Retinal pigment epithelial cell (primary cell): ENCODE data around the gene AGRP.

ENCODE experiments used
- DNase-seq: peaks from one replicate; pipeline ENCODE4 v3.0.0-alpha.2; 2010; ENCODE audit warnings: low read depth
- H3K4me3 ChIP-seq: 2 replicates; pipeline ENCODE4 v1.5.1; 2011; ENCODE audit warnings: mild to moderate bottlenecking, low read length, control low read depth, moderate library complexity
- TF ChIP-seq, protein P1 (sequence below): conservative IDR thresholded peaks from 2 replicates; pipeline ENCODE4 v1.5.1; 2011; ENCODE audit warnings: low read depth, low read length, control low read depth, inconsistent platforms

The AGRP gene

DNA sequence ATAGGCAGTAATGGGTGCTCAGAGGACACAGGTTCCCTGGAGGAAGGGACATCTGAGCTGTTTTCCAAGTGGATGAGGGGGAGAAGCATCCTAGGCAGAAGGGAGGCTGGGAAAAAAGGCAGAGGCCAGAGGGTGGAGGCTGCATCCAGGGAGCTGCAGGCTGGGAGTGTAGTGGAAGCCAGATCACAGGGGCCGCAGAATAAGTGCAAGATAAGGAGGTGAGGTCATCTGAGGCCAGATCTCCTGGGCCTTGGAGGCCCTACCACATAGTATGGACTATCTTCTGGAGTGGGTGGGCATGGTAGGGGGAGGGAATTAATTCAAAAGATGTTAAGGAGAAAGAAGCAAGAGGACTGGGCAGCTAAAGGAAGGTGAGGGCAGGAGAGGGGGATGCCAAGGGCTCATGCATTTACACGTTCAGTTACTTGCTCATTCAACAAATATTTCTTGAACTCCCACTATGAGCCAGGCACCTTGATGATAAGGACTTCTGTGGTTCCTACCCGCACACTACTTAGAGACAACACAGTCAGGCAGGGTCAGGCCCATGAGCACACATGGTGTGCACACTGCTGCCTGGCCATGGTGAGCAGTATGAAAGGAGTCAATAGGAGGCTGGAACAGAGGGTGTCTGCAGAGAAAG, 42.9 kb upstream of the AGRP start:
- DNase-seq, result no peak
- TF ChIP-seq, protein P1, sequence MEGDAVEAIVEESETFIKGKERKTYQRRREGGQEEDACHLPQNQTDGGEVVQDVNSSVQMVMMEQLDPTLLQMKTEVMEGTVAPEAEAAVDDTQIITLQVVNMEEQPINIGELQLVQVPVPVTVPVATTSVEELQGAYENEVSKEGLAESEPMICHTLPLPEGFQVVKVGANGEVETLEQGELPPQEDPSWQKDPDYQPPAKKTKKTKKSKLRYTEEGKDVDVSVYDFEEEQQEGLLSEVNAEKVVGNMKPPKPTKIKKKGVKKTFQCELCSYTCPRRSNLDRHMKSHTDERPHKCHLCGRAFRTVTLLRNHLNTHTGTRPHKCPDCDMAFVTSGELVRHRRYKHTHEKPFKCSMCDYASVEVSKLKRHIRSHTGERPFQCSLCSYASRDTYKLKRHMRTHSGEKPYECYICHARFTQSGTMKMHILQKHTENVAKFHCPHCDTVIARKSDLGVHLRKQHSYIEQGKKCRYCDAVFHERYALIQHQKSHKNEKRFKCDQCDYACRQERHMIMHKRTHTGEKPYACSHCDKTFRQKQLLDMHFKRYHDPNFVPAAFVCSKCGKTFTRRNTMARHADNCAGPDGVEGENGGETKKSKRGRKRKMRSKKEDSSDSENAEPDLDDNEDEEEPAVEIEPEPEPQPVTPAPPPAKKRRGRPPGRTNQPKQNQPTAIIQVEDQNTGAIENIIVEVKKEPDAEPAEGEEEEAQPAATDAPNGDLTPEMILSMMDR, result no peak

DNA sequence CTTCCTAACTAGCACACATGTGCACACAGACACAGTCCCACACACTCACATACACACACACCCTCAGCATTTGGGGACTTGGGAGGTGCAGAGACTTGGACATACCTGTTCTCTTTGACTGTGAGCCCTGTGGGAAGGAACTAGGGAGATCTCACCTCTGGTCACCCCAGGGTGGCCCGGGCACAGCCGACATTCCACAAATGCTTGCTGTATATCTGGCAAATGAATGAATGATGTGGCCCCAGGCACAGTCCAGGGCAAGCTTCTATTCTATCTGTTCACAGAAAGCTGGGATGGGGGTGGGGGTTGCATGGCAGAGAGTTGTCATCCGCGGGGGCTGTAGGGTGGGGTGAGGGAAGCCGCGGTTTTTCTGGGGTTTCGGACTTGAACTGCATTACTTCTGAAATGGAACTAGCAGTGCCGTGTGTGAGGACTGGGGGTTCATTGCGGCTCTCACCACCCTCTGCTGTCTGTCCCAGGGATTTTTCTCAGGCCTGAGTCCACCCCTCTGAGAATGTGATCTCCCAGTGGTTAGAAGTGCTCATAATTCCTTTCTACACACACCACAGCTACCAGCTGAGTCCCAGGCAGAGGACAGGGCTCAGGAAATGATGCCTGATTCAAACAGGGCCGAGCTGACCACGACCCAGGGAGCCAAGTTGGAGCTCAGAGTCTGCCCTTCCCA, 42.0 kb upstream of the AGRP start:
- DNase-seq, result no peak
- TF ChIP-seq, protein P1, result peak; percentile 27
- H3K4me3 ChIP-seq, result no peak overlapping the region

More for the DNA sequence above, 42.9 kb upstream of the AGRP start:
- no peak overlapping the region for H3K4me3 ChIP-seq

DNA sequence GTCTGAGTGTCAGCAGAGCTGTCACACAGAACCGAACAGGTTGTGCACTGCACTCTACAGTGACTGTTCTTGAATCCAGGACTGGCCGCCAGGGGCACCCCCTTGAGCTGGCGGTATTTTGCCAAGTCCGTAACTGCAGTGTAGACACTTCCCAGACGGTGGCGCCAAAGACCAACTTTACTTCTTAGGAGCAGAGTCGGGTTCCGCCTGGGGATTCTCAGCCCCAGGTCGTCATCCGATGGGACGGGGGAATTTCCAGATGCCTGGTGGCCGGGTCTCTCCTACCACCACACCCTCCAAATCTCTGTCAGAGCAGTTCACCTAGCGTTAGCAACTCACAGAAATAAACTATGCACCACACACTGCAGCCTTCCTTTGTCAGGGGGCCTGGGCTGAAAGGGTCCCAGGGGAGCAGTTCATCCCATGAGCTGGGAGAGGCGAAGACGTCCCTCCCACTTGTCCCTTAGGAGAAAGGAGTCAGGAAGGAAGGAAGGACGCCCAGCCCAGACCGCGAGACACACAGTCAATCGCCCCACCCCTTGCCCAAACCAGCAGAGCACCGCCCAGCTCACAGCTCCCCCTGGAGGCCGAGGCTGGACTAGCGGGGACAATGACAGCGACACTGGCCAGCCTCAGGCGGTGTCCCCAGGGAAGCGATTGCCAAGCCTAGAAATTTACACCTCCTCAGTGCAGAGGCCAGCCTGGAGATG, 37.9 kb upstream of the AGRP start:
- DNase-seq, result peak; percentile 70
- TF ChIP-seq, protein P1, result peak; percentile 98
- peak overlapping the region; percentile 58 for H3K4me3 ChIP-seq

DNA sequence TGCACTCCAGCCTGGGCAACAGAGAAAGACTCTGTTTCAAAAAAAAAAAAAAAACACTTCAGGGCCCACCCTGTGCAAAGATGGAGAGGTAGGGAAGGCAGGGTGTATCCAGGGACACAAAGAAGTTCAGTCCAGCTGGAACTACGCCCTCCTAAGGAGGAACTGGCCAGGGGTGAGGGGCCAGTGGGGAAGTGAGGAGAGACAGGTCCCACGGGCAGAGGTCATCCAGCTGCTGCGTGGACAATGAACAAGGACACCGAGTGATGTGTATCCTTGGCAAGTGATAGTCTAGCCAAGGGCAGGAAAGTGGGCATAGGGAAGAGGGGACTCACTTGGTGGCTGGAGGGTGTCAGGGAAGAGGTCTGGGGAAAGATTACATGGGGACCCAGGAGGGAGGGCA, 35.9 kb upstream of the AGRP start:
- DNase-seq, result no peak
- TF ChIP-seq, protein P1, result no peak
- no peak overlapping the region for H3K4me3 ChIP-seq

DNA sequence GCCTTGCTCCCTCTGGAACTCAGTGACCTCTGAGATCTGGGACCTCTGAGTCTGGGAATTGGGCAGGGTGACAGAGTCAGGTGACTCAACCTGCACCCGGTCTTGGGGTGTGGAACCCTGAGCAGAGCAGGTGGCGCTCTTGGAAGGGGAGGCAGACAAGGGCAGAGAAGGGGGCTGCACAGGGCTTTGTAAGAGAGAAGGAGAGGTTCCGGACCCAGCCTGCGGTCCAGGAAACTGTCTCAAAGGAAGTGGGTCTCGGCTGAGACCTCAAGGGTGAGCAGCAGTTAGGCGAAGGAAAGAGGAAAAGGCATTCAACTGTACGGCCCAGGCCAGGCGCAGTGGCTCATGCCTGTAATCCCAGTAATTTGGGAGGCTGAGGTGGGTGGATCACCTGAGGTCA, 35.3 kb upstream of the AGRP start:
- no peak overlapping the region for H3K4me3 ChIP-seq
- TF ChIP-seq, protein P1, result no peak
- no peak for DNase-seq

DNA sequence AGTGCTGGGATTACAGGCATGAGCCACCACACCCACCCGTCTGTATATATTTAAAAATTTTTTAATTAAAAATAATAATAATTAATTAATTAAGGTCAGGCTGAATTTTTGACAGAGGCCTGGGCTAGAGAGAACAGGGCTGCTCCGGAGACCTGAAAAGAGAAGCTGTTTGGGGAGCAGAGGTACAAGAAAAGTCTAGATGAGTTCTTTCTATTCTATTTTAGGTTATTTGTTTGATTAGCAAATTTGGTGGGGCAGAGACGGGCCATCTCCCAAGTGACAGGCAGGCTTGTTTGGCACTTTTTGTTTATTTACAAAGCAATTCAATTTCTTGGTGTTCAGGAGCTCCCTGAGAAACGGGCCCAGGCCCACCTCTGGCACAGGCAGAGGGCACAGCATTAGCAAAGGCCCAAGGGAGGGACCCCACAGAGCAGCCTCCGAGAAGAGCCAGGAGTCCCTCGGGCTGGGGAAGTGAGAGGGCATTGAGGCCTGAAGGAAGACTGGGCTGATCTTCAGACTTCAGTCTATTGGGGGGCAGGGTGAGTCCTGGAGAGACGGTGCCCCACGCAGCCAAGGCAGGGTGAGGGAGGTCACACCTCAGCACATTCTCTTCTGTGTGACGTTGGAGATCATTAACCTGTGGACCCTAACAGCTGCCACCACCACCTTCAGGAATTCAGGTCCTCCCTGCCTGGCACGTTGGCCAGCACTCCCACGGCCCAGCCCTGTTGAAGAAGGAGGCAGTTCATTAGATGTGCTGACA, 34.5 kb upstream of the AGRP start:
- TF ChIP-seq, protein P1, result no peak
- no peak for DNase-seq
- H3K4me3 ChIP-seq, result no peak overlapping the region
